WI38 (cell line): Measurements from ENCODE around the gene VEGFB.

Experiments
- H3K4me3 ChIP-seq: 2 replicates; pipeline ENCODE4 v1.5.1; 2011; ENCODE audit warnings: low read depth, mild to moderate bottlenecking, control low read depth, low read length
- CTCF ChIP-seq: IDR thresholded peaks from 2 replicates; pipeline ENCODE4 v1.5.1; 2012; ENCODE audit warnings: low read depth, mild to moderate bottlenecking, control low read depth, low read length

VEGFB gene

GRCh38 chr11:64232967-64233315, 1.4 kb upstream of the VEGFB start:
- no peak overlapping the region for H3K4me3 ChIP-seq
- no peak for TF ChIP-seq CTCF

- H3K4me3 ChIP-seq = peak overlapping the region; percentile 68
- TF ChIP-seq CTCF = no peak
Observed at GRCh38 chr11:64234647-64235379, 429 bp downstream of the VEGFB start.

- H3K4me3 ChIP-seq = peak overlapping the region; percentile 68
- TF ChIP-seq CTCF = no peak
Observed at GRCh38 chr11:64235437-64236161, 1.2 kb downstream of the VEGFB start.

GRCh38 chr11:64237484-64237951, 3.1 kb downstream of the VEGFB start:
- TF ChIP-seq CTCF = no peak
- H3K4me3 ChIP-seq = no peak overlapping the region

- H3K4me3 ChIP-seq = no peak overlapping the region
- TF ChIP-seq CTCF = no peak
Observed at GRCh38 chr11:64238076-64238475, 3.7 kb downstream of the VEGFB start.

- H3K4me3 ChIP-seq = no peak overlapping the region
- TF ChIP-seq CTCF = no peak
Observed at GRCh38 chr11:64238999-64239398, 4.6 kb downstream of the VEGFB start.

GRCh38 chr11:64239662-64240434, 5.5 kb downstream of the VEGFB start:
- H3K4me3 ChIP-seq = peak overlapping the region; percentile 69
- no peak for TF ChIP-seq CTCF
